ENCODE results near the gene DNAJC24.

DNAJC24 gene

DNA sequence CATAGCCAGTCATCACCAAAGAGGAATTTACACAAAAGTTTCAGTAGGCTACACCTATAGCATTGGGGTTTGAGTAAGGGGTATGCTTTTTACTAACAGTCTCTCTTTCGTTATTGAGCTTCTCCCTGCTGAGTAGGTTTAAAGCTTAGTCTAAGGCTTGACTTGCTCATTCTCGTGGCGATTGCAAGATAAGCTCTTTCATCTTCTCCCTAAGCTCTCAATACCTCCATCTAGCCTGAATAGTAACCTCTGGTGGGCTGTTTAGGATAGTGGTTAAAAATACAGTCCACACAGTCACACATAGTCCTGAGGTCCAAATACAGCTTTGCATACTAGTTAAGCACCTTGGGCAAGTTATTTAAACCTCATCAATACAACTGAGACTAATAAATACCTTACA, 74.1 kb downstream of the DNAJC24 start (continued):
- TF ChIP-seq ZFP41 (tag by site-specific recombination; IDR thresholded peaks at IDR 0.05; ENCODE audit: borderline replicate concordance) (no peak), GFI1B (tag by site-specific recombination; IDR thresholded peaks at IDR 0.05) (no peak), SETDB1 (IDR thresholded peaks at IDR 0.05; ENCODE audit: insufficient read length, low read length) (no peak), ZIC2 (tag by site-specific recombination; IDR thresholded peaks at IDR 0.05) (no peak)
- TF ChIP-seq, protein P1, sequence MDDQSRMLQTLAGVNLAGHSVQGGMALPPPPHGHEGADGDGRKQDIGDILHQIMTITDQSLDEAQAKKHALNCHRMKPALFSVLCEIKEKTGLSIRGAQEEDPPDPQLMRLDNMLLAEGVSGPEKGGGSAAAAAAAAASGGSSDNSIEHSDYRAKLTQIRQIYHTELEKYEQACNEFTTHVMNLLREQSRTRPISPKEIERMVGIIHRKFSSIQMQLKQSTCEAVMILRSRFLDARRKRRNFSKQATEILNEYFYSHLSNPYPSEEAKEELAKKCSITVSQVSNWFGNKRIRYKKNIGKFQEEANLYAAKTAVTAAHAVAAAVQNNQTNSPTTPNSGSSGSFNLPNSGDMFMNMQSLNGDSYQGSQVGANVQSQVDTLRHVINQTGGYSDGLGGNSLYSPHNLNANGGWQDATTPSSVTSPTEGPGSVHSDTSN (CRISPR knock-in tag; IDR thresholded peaks at IDR 0.05), result no peak

DNA sequence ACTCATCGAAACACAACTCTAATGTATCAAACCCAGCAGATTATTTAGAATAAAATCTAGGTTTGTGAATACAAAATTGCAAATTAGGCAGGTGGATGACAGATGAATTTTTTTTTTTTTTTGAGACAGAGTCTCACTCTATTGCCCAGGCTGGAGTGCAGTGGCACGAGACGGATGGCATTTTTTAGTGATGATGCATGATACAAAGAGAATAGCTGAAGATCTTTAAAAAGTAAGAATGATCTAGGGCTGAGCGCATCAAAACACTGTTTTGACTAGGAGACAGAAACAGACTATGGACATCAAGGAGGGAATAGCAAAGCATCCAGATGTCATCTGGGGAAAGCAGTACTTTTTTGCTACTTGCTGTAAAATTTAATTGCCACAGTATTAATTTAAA, 76.0 kb downstream of the DNAJC24 start:
- Histone ChIP-seq H3K4me1 (ENCODE audit: control insufficient read depth, insufficient read depth, low read length) (no peaks in the 10 kb centered on the region), H3K4me3 (ENCODE audit: low read depth, low read length) (no peak overlapping the region), H3K9me3 (ENCODE audit: control insufficient read depth, insufficient read depth, low read depth, low read length) (no peaks in the 10 kb centered on the region), H3K27ac (ENCODE audit: extremely low read depth, low read depth, low read length) (no peak overlapping the region), H3K36me3 (ENCODE audit: control insufficient read depth in 2 of 2, insufficient read depth in 1 of 2, low read length in 2 of 2) (peaks cover 0 to 10% of the 10 kb centered on the region in 2 experiments; a peak in 1 of 3 replicates)
- TF ChIP-seq ZNF529 (tag by site-specific recombination; IDR thresholded peaks at IDR 0.05; ENCODE audit: insufficient replicate concordance), result no peak
- TF ChIP-seq ZNF266 (tag by site-specific recombination; IDR thresholded peaks at IDR 0.05; ENCODE audit: low read depth), result no peak
- TF ChIP-seq ZNF776 (tag by site-specific recombination; IDR thresholded peaks at IDR 0.05; ENCODE audit: borderline replicate concordance), result no peak
- TF ChIP-seq ZNF571 (tag by site-specific recombination; IDR thresholded peaks at IDR 0.05), result no peak
- TF ChIP-seq, protein P2, sequence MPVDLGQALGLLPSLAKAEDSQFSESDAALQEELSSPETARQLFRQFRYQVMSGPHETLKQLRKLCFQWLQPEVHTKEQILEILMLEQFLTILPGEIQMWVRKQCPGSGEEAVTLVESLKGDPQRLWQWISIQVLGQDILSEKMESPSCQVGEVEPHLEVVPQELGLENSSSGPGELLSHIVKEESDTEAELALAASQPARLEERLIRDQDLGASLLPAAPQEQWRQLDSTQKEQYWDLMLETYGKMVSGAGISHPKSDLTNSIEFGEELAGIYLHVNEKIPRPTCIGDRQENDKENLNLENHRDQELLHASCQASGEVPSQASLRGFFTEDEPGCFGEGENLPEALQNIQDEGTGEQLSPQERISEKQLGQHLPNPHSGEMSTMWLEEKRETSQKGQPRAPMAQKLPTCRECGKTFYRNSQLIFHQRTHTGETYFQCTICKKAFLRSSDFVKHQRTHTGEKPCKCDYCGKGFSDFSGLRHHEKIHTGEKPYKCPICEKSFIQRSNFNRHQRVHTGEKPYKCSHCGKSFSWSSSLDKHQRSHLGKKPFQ (tag by site-specific recombination; IDR thresholded peaks at IDR 0.05), result no peak
- TF ChIP-seq ZNF133 (tag by site-specific recombination; IDR thresholded peaks at IDR 0.05), result no peak
- no peak for TF ChIP-seq ZFP41 (tag by site-specific recombination; IDR thresholded peaks at IDR 0.05; ENCODE audit: borderline replicate concordance)
- TF ChIP-seq SP2 (tag by site-specific recombination; IDR thresholded peaks at IDR 0.05), result no peak
- no peak for TF ChIP-seq ZNF24 (tag by site-specific recombination; IDR thresholded peaks at IDR 0.05)
- no peak for TF ChIP-seq ZNF777 (tag by site-specific recombination; IDR thresholded peaks at IDR 0.05; ENCODE audit: borderline replicate concordance)
- no peak for TF ChIP-seq ZNF768 (tag by site-specific recombination; IDR thresholded peaks at IDR 0.05)
- no peak for TF ChIP-seq ZNF223 (tag by site-specific recombination; IDR thresholded peaks at IDR 0.05)
- CTCF ChIA-PET, result no interaction called here
- POLR2A ChIA-PET, result no interaction called here

- Histone ChIP-seq H3K36me3 (ENCODE audit: control insufficient read depth in 2 of 2, insufficient read depth in 1 of 2, low read length in 2 of 2) (peaks cover 0 to 13% of the 10 kb centered on the region in 2 experiments; a peak in 2 of 3 replicates), H3K4me1 (ENCODE audit: control insufficient read depth, insufficient read depth, low read length) (no peaks in the 10 kb centered on the region), H3K27ac (ENCODE audit: extremely low read depth, low read depth, low read length) (no peak overlapping the region), H3K4me3 (ENCODE audit: low read depth, low read length) (no peak overlapping the region), H3K9me3 (ENCODE audit: control insufficient read depth, insufficient read depth, low read depth, low read length) (no peaks in the 10 kb centered on the region)
- no peak for TF ChIP-seq ZNF664 (tag by site-specific recombination; IDR thresholded peaks at IDR 0.05)
- TF ChIP-seq PRDM4 (tag by site-specific recombination; IDR thresholded peaks at IDR 0.05), result no peak
- ChIA-PET CTCF (interaction anchor here (0.5 kb wide), 1 partner anchor 1570 kb away, joined by 3 read pairs; no protein-coding TSS in a partner anchor), POLR2A (no interaction called here)
Observed at GRCh38 chr11:31449040-31449439, 79.4 kb downstream of the DNAJC24 start.
